H1 (cell line): ENCODE results near the gene EGLN2. TPM values are rescaled to one million over a fixed set of nuclear protein-coding genes. Genes with fewer than 3 reads are reported as not detected.
"Not testable (repeated sequence)": the region's sequence is repeated elsewhere in the genome, so short reads cannot be mapped to it uniquely, and the experiment has no call there.

Experiments
- CTCF ChIA-PET: fragments of 300-600 bp; sonication (Branson Sonifier 250); formaldehyde crosslinking; loops from one replicate; lab custom pipeline; 2021; ENCODE audit not compliant: partially characterized antibody; lab: Charles Lee
- POLR2A ChIA-PET: fragments of 300-600 bp; sonication (Branson Sonifier 250); formaldehyde crosslinking; loops from one replicate; lab custom pipeline; 2021; ENCODE audit warnings: inconsistent platforms; ENCODE audit not compliant: partially characterized antibody; lab: Charles Lee
- DNase-seq, 2 experiments: peaks; one replicate each; pipeline versions ENCODE4 v3.0.0 to v3.0.0-alpha.2; 2010 to 2022; ENCODE audit warnings: low spot score in 2 of 2, low read depth in 1 of 2, mixed read lengths in 1 of 2
- FAIRE-seq: peaks from 2 replicates; lab custom pipeline; 2011; peaks lifted over from hg19 to GRCh38; lab: Jason Lieb, UNC
- H2AFZ ChIP-seq: 2 replicates; pipeline ENCODE4 v1.8.1; 2012; ENCODE audit warnings: low read length, inconsistent platforms
- H2AK5ac ChIP-seq: 2 replicates; pipeline ENCODE4 v1.6.1; 2013; ENCODE audit warnings: low read depth, low read length
- H2BK120ac ChIP-seq: replicated peaks from 2 replicates; pipeline ENCODE3; 2013; ENCODE audit warnings: low read depth, low read length, inconsistent platforms
- H2BK12ac ChIP-seq: 2 replicates; pipeline ENCODE4 v1.6.1; 2013; ENCODE audit warnings: low read depth, low read length
- H2BK15ac ChIP-seq: 2 replicates; pipeline ENCODE4 v1.6.1; 2013; ENCODE audit warnings: low read length
- H2BK20ac ChIP-seq: 2 replicates; pipeline ENCODE4 v1.6.1; 2013; ENCODE audit warnings: low read length
- H2BK5ac ChIP-seq: 2 replicates; pipeline ENCODE4 v1.6.1; 2013; ENCODE audit warnings: low read depth, low read length
- H3K14ac ChIP-seq: 2 replicates; pipeline ENCODE4 v1.6.1; 2013; ENCODE audit warnings: inconsistent platforms; ENCODE audit not compliant: insufficient read length
- H3K18ac ChIP-seq: 2 replicates; pipeline ENCODE4 v1.6.1; 2013; ENCODE audit warnings: low read length; ENCODE audit errors: extremely low read depth
- H3K23ac ChIP-seq: 2 replicates; pipeline ENCODE4 v1.6.1; 2013; ENCODE audit warnings: inconsistent platforms; ENCODE audit not compliant: insufficient read length
- H3K23me2 ChIP-seq: 2 replicates; pipeline ENCODE4 v1.6.1; 2013; ENCODE audit warnings: low read depth, low read length
- H3K27ac ChIP-seq: 2 replicates; pipeline ENCODE4 v1.6.1; 2011; ENCODE audit warnings: low read depth, low read length, inconsistent platforms
- H3K27me3 ChIP-seq, 4 experiments: replicated peaks in 1 of 4; 1 replicate in 1 of 4; 2 replicates in 3 of 4; pipeline versions ENCODE4 v1.6.1 to v1.8.1; 2011 to 2013; ENCODE audit warnings: low read length in 3 of 4, mild to moderate bottlenecking in 3 of 4, inconsistent platforms in 2 of 4, mixed read lengths in 2 of 4, moderate library complexity in 1 of 4; ENCODE audit not compliant: control insufficient read depth in 3 of 4, insufficient read depth in 3 of 4; ENCODE audit errors: extremely low read depth in 1 of 4
- H3K36me3 ChIP-seq, 4 experiments: 2 replicates each; pipeline versions ENCODE4 v1.6.1 to v1.8.1; 2011 to 2013; ENCODE audit warnings: mild to moderate bottlenecking in 4 of 4, low read length in 3 of 4, moderate library complexity in 2 of 4, control low read depth in 1 of 4, inconsistent platforms in 1 of 4; ENCODE audit not compliant: insufficient read depth in 4 of 4, control insufficient read depth in 2 of 4
- H3K4ac ChIP-seq: replicated peaks from 2 replicates; pipeline ENCODE3; 2013; ENCODE audit warnings: low read length, low read depth, mixed read lengths, inconsistent platforms; ENCODE audit not compliant: insufficient read length
- H3K4me1 ChIP-seq, 4 experiments: replicated peaks in 1 of 4; 1 replicate in 1 of 4; 2 replicates in 3 of 4; pipeline versions ENCODE4 v1.6.1 to v1.8.1; 2011 to 2013; ENCODE audit warnings: low read length in 3 of 4, inconsistent platforms in 2 of 4, mixed read lengths in 1 of 4; ENCODE audit not compliant: insufficient read depth in 4 of 4, control insufficient read depth in 3 of 4
- H3K4me2 ChIP-seq, 2 experiments: 2 replicates each; pipeline versions ENCODE4 v1.6.1 to v1.8.1; 2011 to 2013; ENCODE audit warnings: low read depth in 2 of 2, low read length in 2 of 2, control low read depth in 1 of 2, inconsistent platforms in 1 of 2, mild to moderate bottlenecking in 1 of 2; ENCODE audit not compliant: insufficient read depth in 1 of 2
- H3K4me3 ChIP-seq, 4 experiments: fragments of 200-600, 300-600 bp in 1 of 4; sonication (generic), shearing (Covaris generic), sonication (Bioruptor Twin) in 1 of 4; 2 replicates each; pipeline versions ENCODE4 v1.5.1 to v1.8.1; 2011 to 2016; ENCODE audit warnings: low read length in 4 of 4, low read depth in 3 of 4, control low read depth in 2 of 4, inconsistent platforms in 2 of 4, mild to moderate bottlenecking in 2 of 4, mixed read lengths in 1 of 4, moderate library complexity in 1 of 4; ENCODE audit not compliant: insufficient read depth in 2 of 4; ENCODE audit errors: extremely low read depth in 1 of 4
- H3K56ac ChIP-seq: replicated peaks from 2 replicates; pipeline ENCODE3; 2013; ENCODE audit warnings: low read depth, mild to moderate bottlenecking, mixed read lengths, low read length, inconsistent platforms; ENCODE audit not compliant: insufficient read length
- H3K79me1 ChIP-seq: 2 replicates; pipeline ENCODE4 v1.6.1; 2013; ENCODE audit warnings: low read depth, low read length, control low read depth
- H3K79me2 ChIP-seq, 2 experiments: 2 replicates each; pipeline versions ENCODE4 v1.6.1 to v1.8.1; 2012 to 2013; ENCODE audit warnings: low read length in 2 of 2, mild to moderate bottlenecking in 2 of 2, inconsistent platforms in 1 of 2; ENCODE audit not compliant: insufficient read depth in 2 of 2, control insufficient read depth in 1 of 2
- H3K9ac ChIP-seq, 4 experiments: replicated peaks in 1 of 4; 1 replicate in 1 of 4; 2 replicates in 3 of 4; pipeline versions ENCODE4 v1.6.1 to v1.8.1; 2011 to 2013; ENCODE audit warnings: low read depth in 3 of 4, low read length in 3 of 4, control low read depth in 2 of 4, mild to moderate bottlenecking in 2 of 4, moderate library complexity in 2 of 4, inconsistent platforms in 1 of 4; ENCODE audit errors: extremely low read depth in 1 of 4
- H3K9me3 ChIP-seq, 2 experiments: 2 replicates each; pipeline versions ENCODE4 v1.6.1 to v1.8.1; 2012 to 2013; ENCODE audit warnings: mild to moderate bottlenecking in 2 of 2, moderate library complexity in 2 of 2, control low read depth in 1 of 2, inconsistent platforms in 1 of 2, low read depth in 1 of 2, low read length in 1 of 2, mixed read lengths in 1 of 2; ENCODE audit not compliant: insufficient read depth in 2 of 2
- H4K20me1 ChIP-seq, 2 experiments: replicated peaks in 1 of 2; 2 replicates each; pipeline versions ENCODE3 to v1.8.1; 2011 to 2013; ENCODE audit warnings: inconsistent platforms in 2 of 2, low read length in 2 of 2, mild to moderate bottlenecking in 1 of 2; ENCODE audit not compliant: insufficient read depth in 2 of 2, control insufficient read depth in 1 of 2
- H4K5ac ChIP-seq: 2 replicates; pipeline ENCODE4 v1.6.1; 2013; ENCODE audit warnings: low read length, low read depth, mixed read lengths, inconsistent platforms; ENCODE audit not compliant: insufficient read length
- H4K8ac ChIP-seq: 2 replicates; pipeline ENCODE4 v1.8.0; 2013; ENCODE audit warnings: mild to moderate bottlenecking, moderate library complexity, low read length, inconsistent platforms; ENCODE audit not compliant: insufficient read depth; ENCODE audit errors: extremely low read depth
- H4K91ac ChIP-seq: replicated peaks from 2 replicates; pipeline ENCODE3; 2013; ENCODE audit warnings: low read length, mixed read lengths, inconsistent platforms; ENCODE audit not compliant: insufficient read length
- WGBS, 2 experiments: shearing (Covaris generic) in 1 of 2; methylation state at CpG; one replicate each; pipeline versions ENCODE4 v1.1.6 to v1.1.7; 2013 to 2015; ENCODE audit warnings: low lambda C conversion rate in 2 of 2, mixed read lengths in 2 of 2, inconsistent platforms in 1 of 2, low coverage in 1 of 2, missing lambda C conversion rate in 1 of 2; ENCODE audit not compliant: insufficient replicate concordance in 2 of 2, insufficient coverage in 1 of 2, insufficient read length in 1 of 2; ENCODE audit errors: extremely low coverage in 1 of 2, missing lambda C conversion rate in 1 of 2; 5-methylcytosine and 5-hydroxymethylcytosine counted together
- polyA plus RNA-seq, 7 experiments: library from polyadenylated mRNA; depleted of rRNA in 3 of 7; stranded (reverse) in 5 of 7; unstranded in 2 of 7; fragments of >200 nt in 5 of 7; fragments of 200-250 nt in 2 of 7; gene quantifications; 1 replicate in 5 of 7; 2 replicates in 1 of 7; 4 replicates in 1 of 7; pipeline versions ENCODE4 v1.2.1 to v1.2.3, GENCODE V29; 2011 to 2013; ENCODE audit warnings: missing spikeins in 2 of 7, mixed read lengths in 2 of 7
- total RNA-seq: library from RNA; stranded (reverse); fragmentation: NEBNext Ultra II Directional; extraction: Animal tissue kit (Norgen Biotek cat#: 25700); gene quantifications from 2 replicates; pipeline ENCODE4 v1.2.1, GENCODE V29; 2021

EGLN2 gene
- total and polyA plus RNA-seq, 2 of the 8 experiments (the other 6 are each of a cell fraction or from before 2014, with no cell fraction given) = 86.9 to 103 TPM

GRCh38 chr19:40830741-40831140, 31.8 kb downstream of the EGLN2 start:
- H3K4me3 ChIP-seq, FAIRE-seq, H2BK12ac ChIP-seq, H3K27me3 ChIP-seq, H3K27ac ChIP-seq, H2BK15ac ChIP-seq, H2AFZ ChIP-seq, H3K23me2 ChIP-seq, H3K56ac ChIP-seq, H4K8ac ChIP-seq, H2BK120ac ChIP-seq, H3K4ac ChIP-seq, H3K9ac ChIP-seq, H3K79me1 ChIP-seq, H4K5ac ChIP-seq, H4K20me1 ChIP-seq, H2BK5ac ChIP-seq, H2BK20ac ChIP-seq, H3K4me1 ChIP-seq, H3K9me3 ChIP-seq, H3K14ac ChIP-seq, H3K79me2 ChIP-seq, H3K36me3 ChIP-seq, H4K91ac ChIP-seq, H3K18ac ChIP-seq, H3K23ac ChIP-seq, H2AK5ac ChIP-seq, H3K4me2 ChIP-seq, DNase-seq: not testable (repeated sequence)
- POLR2A ChIA-PET = interaction anchor here (1.0 kb wide), 1 partner anchor 401 kb away, joined by 3 read pairs; no protein-coding TSS in a partner anchor
- CTCF ChIA-PET = interaction anchor here (0.6 kb wide), 1 partner anchor 1570 kb away, joined by 3 read pairs; no protein-coding TSS in a partner anchor
- WGBS, 2 experiments = 88% methylated on average over 16 of the region's 16 CpGs; no CpG with 5 or more reads in 1 of the 2 experiments
